Mesenchymal stem cell (in vitro differentiated cells and primary cell): ENCODE measurements around the gene AKAP13.
"Not testable (repeated sequence)": the region's sequence is repeated elsewhere in the genome, so short reads cannot be mapped to it uniquely, and the experiment has no call there.

ENCODE experiments used
- DNase-seq: peaks from one replicate; pipeline ENCODE4 v3.0.0-alpha.2; 2013
- H2AFZ ChIP-seq: one replicate; pipeline ENCODE4 v1.6.1; 2013; ENCODE audit warnings: low read depth, mild to moderate bottlenecking, control low read depth, inconsistent platforms, low read length, moderate library complexity
- H2AK5ac ChIP-seq: 2 replicates; pipeline ENCODE4 v1.6.1; 2013; ENCODE audit warnings: low read length, moderate library complexity, mild to moderate bottlenecking, inconsistent platforms; ENCODE audit not compliant: severe bottlenecking
- H2BK120ac ChIP-seq: one replicate; pipeline ENCODE4 v1.6.1; 2013; ENCODE audit warnings: low read depth, mild to moderate bottlenecking, inconsistent platforms, low read length, moderate library complexity
- H2BK12ac ChIP-seq, 2 experiments: one replicate each; pipeline ENCODE4 v1.6.1; 2013; ENCODE audit warnings: inconsistent platforms in 2 of 2, low read length in 2 of 2, mild to moderate bottlenecking in 2 of 2, moderate library complexity in 2 of 2, control low read depth in 1 of 2
- H2BK15ac ChIP-seq: one replicate; pipeline ENCODE4 v1.6.1; 2013; ENCODE audit warnings: mild to moderate bottlenecking, low read depth, inconsistent platforms; ENCODE audit not compliant: poor library complexity, severe bottlenecking
- H2BK5ac ChIP-seq: 2 replicates; pipeline ENCODE4 v1.6.1; 2013; ENCODE audit warnings: low read depth, mild to moderate bottlenecking, low read length, control low read depth, inconsistent platforms; ENCODE audit not compliant: poor library complexity, severe bottlenecking
- H3K14ac ChIP-seq, 2 experiments: one replicate each; pipeline ENCODE4 v1.6.1; 2013; ENCODE audit warnings: inconsistent platforms in 2 of 2, low read length in 2 of 2, control low read depth in 1 of 2, mild to moderate bottlenecking in 1 of 2, moderate library complexity in 1 of 2
- H3K18ac ChIP-seq, 2 experiments: one replicate each; pipeline ENCODE4 v1.6.1; 2013; ENCODE audit warnings: inconsistent platforms in 2 of 2, low read length in 2 of 2, control low read depth in 1 of 2, low read depth in 1 of 2, mild to moderate bottlenecking in 1 of 2
- H3K23ac ChIP-seq, 2 experiments: one replicate each; pipeline ENCODE4 v1.6.1; 2013; ENCODE audit warnings: inconsistent platforms in 2 of 2, low read length in 2 of 2, mild to moderate bottlenecking in 2 of 2, moderate library complexity in 2 of 2, control low read depth in 1 of 2
- H3K27ac ChIP-seq: 2 replicates; pipeline ENCODE4 v1.5.1; 2013; ENCODE audit warnings: mild to moderate bottlenecking, moderate library complexity, low read length, control low read depth, inconsistent platforms; ENCODE audit not compliant: poor library complexity, severe bottlenecking
- H3K27me3 ChIP-seq, 2 experiments: 2 replicates each; pipeline versions ENCODE4 v1.6.1 to v1.7.0; 2013; ENCODE audit warnings: low read length in 2 of 2, mild to moderate bottlenecking in 2 of 2, moderate library complexity in 2 of 2, control low read depth in 1 of 2, inconsistent platforms in 1 of 2; ENCODE audit not compliant: control insufficient read depth in 1 of 2, insufficient read depth in 1 of 2
- H3K36me3 ChIP-seq, 2 experiments: 2 replicates each; pipeline versions ENCODE4 v1.6.1 to v1.7.0; 2013; ENCODE audit warnings: low read length in 2 of 2, control low read depth in 1 of 2, inconsistent platforms in 1 of 2, low read depth in 1 of 2, mild to moderate bottlenecking in 1 of 2; ENCODE audit not compliant: insufficient read depth in 2 of 2, control insufficient read depth in 1 of 2
- H3K4ac ChIP-seq, 2 experiments: one replicate each; pipeline ENCODE4 v1.6.1; 2013; ENCODE audit warnings: inconsistent platforms in 2 of 2, low read length in 2 of 2, mild to moderate bottlenecking in 2 of 2, moderate library complexity in 2 of 2, control low read depth in 1 of 2, low read depth in 1 of 2
- H3K4me1 ChIP-seq: 2 replicates; pipeline ENCODE4 v1.6.1; 2013; ENCODE audit warnings: low read depth, low read length, control low read depth; ENCODE audit not compliant: control insufficient read depth, insufficient read depth
- H3K4me2 ChIP-seq: 2 replicates; pipeline ENCODE4 v1.6.1; 2013; ENCODE audit warnings: low read length, mild to moderate bottlenecking, inconsistent platforms; ENCODE audit not compliant: poor library complexity, severe bottlenecking
- H3K4me3 ChIP-seq, 2 experiments: 2 replicates each; pipeline versions ENCODE4 v1.5.1 to v1.7.0; 2013; ENCODE audit warnings: low read length in 2 of 2, mild to moderate bottlenecking in 2 of 2, control low read depth in 1 of 2, low read depth in 1 of 2; ENCODE audit not compliant: insufficient read depth in 1 of 2
- H3K79me1 ChIP-seq: replicated peaks from 2 replicates; pipeline ENCODE4 v1.6.1; 2013; ENCODE audit warnings: mild to moderate bottlenecking, control low read depth, low read length, inconsistent platforms; ENCODE audit not compliant: poor library complexity, severe bottlenecking
- H3K9ac ChIP-seq: 2 replicates; pipeline ENCODE4 v1.7.0; 2013; ENCODE audit warnings: mild to moderate bottlenecking, low read length, moderate library complexity
- H3K9me3 ChIP-seq: 2 replicates; pipeline ENCODE4 v1.7.0; 2013; ENCODE audit warnings: mild to moderate bottlenecking, low read length; ENCODE audit not compliant: control insufficient read depth
- H4K8ac ChIP-seq: one replicate; pipeline ENCODE4 v1.6.1; 2013; ENCODE audit warnings: inconsistent platforms, mild to moderate bottlenecking, low read length, moderate library complexity
- H4K91ac ChIP-seq: one replicate; pipeline ENCODE4 v1.6.1; 2013; ENCODE audit warnings: mild to moderate bottlenecking, low read length, inconsistent platforms
- WGBS: methylation state at CpG from one replicate; pipeline ENCODE4 v1.1.7; 2013; ENCODE audit warnings: mixed read lengths; 5-methylcytosine and 5-hydroxymethylcytosine counted together

Gene AKAP13

DNA sequence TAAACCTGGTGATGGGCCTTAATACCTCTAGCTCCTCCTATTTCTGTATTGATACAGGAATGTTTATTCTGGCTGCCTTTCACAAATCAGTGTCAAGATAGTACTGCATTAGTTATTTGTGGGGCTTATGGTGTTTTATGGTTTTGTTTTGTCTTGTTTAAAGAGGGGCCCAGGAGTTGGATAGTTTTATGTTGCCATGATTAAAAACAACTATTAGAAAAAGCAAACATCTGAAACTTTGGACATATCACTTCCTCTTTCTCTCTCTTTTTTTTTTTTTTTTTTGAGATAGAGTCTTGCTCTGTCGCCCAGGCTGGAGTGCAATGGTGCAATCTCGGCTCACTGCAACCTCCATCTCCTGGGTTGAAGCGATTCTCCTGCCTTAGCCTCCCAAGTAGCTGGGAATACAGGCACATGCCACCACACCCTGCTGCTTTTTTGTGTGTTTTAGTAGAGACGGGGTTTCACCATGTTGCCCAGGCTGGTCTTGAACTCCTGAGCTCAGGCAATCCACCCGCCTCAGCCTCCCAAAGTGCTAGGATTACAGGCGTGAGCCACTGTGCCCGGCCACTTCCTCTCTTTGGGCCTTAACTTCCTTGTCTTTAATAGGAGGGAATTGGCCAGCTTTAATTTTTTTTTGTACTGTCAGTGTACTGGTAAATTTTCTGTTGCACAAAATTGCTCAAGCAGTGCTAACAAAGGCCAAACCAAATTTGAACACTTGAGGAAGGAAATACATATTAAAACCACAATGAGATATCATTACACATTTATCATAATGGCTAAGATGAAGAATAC is 155.3 kb downstream of the AKAP13 start:
- not testable (repeated sequence) for H3K9me3 ChIP-seq, H2BK12ac ChIP-seq, H3K4me3 ChIP-seq, H3K4ac ChIP-seq, H3K27ac ChIP-seq, H2BK120ac ChIP-seq, H2BK15ac ChIP-seq, H3K14ac ChIP-seq, H4K91ac ChIP-seq, H3K27me3 ChIP-seq, H3K4me2 ChIP-seq, H3K4me1 ChIP-seq, H2AFZ ChIP-seq, H4K8ac ChIP-seq, H2AK5ac ChIP-seq, DNase-seq, H3K9ac ChIP-seq, H3K23ac ChIP-seq, H2BK5ac ChIP-seq, H3K18ac ChIP-seq
- whole genome bisulfite sequencing, result 97% methylated on average over 7 of the region's 7 CpGs
- Histone ChIP-seq H3K79me1 (peaks cover 30% of the 10 kb centered on the region), H3K36me3 (peaks cover 4 to 22% of the 10 kb centered on the region in 2 experiments)

- no peak overlapping the region for H2AFZ ChIP-seq
- 83% methylated on average over 4 of the region's 4 CpGs for WGBS
- DNase-seq, result no peak
Observed at GRCh38 chr15:85536341-85536740, 155.9 kb downstream of the AKAP13 start.

DNA sequence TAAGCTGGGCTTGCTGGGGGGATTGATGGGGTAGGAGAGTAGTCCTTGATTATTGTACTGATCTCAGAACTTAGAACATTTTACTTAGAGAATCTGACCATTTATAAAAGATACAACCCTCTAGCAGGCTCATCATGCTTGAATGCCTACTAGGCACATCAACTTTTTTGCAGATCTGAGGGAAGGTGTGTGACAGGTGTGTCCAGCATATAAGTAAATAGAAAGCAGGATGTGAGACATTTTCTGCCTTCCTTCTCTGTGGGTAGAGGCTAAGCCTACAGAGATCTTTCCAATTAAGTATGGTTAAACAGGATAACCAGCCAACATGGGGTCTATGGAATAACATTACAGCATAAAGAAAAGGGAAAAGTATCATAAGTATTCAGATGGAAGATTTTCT is 159.1 kb downstream of the AKAP13 start:
- Histone ChIP-seq H4K91ac (no peak overlapping the region), H2AK5ac (no peak overlapping the region), H3K14ac (no peak overlapping the region), H2BK120ac (no peak overlapping the region), H2AFZ (no peak overlapping the region), H3K36me3 (peaks cover 4 to 17% of the 10 kb centered on the region in 2 experiments), H3K9ac (no peak overlapping the region), H3K18ac (no peak overlapping the region), H3K4me2 (no peak overlapping the region), H2BK12ac (no peak overlapping the region), H3K27me3 (no peaks in the 10 kb centered on the region), H3K9me3 (no peaks in the 10 kb centered on the region), H3K27ac (no peak overlapping the region), H3K79me1 (peaks cover 24% of the 10 kb centered on the region), H2BK5ac (no peak overlapping the region), H3K4me1 (no peaks in the 10 kb centered on the region), H2BK15ac (no peak overlapping the region), H4K8ac (no peak overlapping the region), H3K4me3 (no peak overlapping the region), H3K4ac (no peak overlapping the region), H3K23ac (no peak overlapping the region)
- DNase-seq, result no peak

More at GRCh38 chr15:85536341-85536740, 155.9 kb downstream of the AKAP13 start:
- Histone ChIP-seq H2AK5ac (no peak overlapping the region), H4K91ac (no peak overlapping the region), H3K14ac (no peak overlapping the region), H3K27me3 (no peaks in the 10 kb centered on the region), H3K23ac (no peak overlapping the region), H3K4me3 (no peak overlapping the region), H3K18ac (no peak overlapping the region), H2BK15ac (no peak overlapping the region), H3K9ac (no peak overlapping the region), H3K4ac (no peak overlapping the region), H3K36me3 (peaks cover 4 to 22% of the 10 kb centered on the region in 2 experiments), H3K79me1 (peaks cover 30% of the 10 kb centered on the region), H2BK120ac (no peak overlapping the region), H3K9me3 (no peaks in the 10 kb centered on the region), H3K4me2 (no peak overlapping the region), H3K4me1 (peaks cover 2% of the 10 kb centered on the region), H4K8ac (no peak overlapping the region), H2BK12ac (no peak overlapping the region), H2BK5ac (no peak overlapping the region), H3K27ac (no peak overlapping the region)

DNA sequence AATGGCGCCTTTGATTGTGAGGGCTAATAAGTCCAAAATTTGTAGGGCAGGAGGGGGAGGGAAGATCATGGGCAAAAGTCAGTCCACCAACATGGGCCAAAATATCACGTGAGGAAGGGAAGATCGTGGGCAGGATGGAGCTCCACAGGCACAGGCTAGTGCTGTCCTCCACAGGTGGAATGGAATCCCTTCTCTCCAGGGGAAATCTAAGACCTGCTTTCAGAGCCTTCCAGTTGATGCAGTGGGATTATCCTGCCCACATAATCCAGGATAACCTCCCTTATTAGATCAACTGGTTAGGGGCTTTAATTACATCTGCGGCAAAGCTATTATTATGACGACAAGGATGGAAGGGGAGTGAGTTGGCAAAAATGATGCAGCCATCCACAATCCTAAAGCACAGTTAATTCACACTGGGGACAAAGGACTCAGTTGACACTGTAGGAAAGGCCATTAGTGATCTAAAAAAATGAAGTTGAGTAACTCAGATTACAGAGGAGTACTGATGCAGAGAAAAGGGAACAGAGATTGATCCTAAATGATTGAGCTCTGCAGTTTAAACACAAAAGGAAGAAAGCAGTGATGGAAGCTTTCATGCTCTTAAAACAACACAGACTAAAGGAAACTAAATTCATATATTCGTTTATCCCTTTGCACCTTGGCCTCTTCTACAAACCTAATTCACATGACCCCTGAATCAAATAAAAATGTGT is 159.8 kb downstream of the AKAP13 start:
- no peak overlapping the region for H2AK5ac ChIP-seq
- H3K4ac ChIP-seq, result no peak overlapping the region
- no peaks in the 10 kb centered on the region for H3K4me1 ChIP-seq
- no peak overlapping the region for H2BK5ac ChIP-seq
- H3K4me2 ChIP-seq, result no peak overlapping the region
- H3K27me3 ChIP-seq, result no peaks in the 10 kb centered on the region
- no peak overlapping the region for H3K27ac ChIP-seq
- H3K23ac ChIP-seq, result no peak overlapping the region
- H3K4me3 ChIP-seq, result no peak overlapping the region
- no peak overlapping the region for H3K18ac ChIP-seq
- no peak overlapping the region for H2BK12ac ChIP-seq
- 100% methylated on average over 3 of the region's 6 CpGs for WGBS
- H4K91ac ChIP-seq, result no peak overlapping the region
- no peak overlapping the region for H4K8ac ChIP-seq
- DNase-seq, result no peak
- no peak overlapping the region for H2BK120ac ChIP-seq
- peaks cover 4 to 10% of the 10 kb centered on the region in 2 experiments for H3K36me3 ChIP-seq
- peaks cover 21% of the 10 kb centered on the region for H3K79me1 ChIP-seq
- H3K9me3 ChIP-seq, result no peaks in the 10 kb centered on the region
- H3K9ac ChIP-seq, result no peak overlapping the region
- H3K14ac ChIP-seq, result no peak overlapping the region
- H2BK15ac ChIP-seq, result no peak overlapping the region
- H2AFZ ChIP-seq, result no peak overlapping the region
